Activated CD8-positive, alpha-beta T cell treated with anti-CD3 and anti-CD28 coated beads for 36 hours (primary cell): Measurements from ENCODE around the gene SPATS1. TPM values are rescaled to one million over a fixed set of nuclear protein-coding genes. Genes with fewer than 3 reads are reported as not detected.

Experiments
- ATAC-seq: fragments of 200-7000 bp; cut with Tn5 transposase; one replicate; pipeline ENCODE4 v1.10.0; 2021; ENCODE audit warnings: mild to moderate bottlenecking, moderate library complexity
- CTCF ChIA-PET: fragments of 350-600 bp; sonication (Branson Sonifier 250); formaldehyde crosslinking; loops from one replicate; lab custom pipeline; 2021; ENCODE audit warnings: antibody characterized with exemption; lab: Charles Lee
- POLR2A ChIA-PET: fragments of 350-600 bp; sonication (Branson Sonifier 250); formaldehyde crosslinking; loops from one replicate; lab custom pipeline; 2021; ENCODE audit warnings: antibody characterized with exemption; lab: Charles Lee
- DNase-seq: peaks from one replicate; pipeline ENCODE4 v3.0.0-alpha.2; 2020
- H3K27ac Mint-ChIP-seq: one replicate; pipeline ENCODE4 v1.8.0; 2021; ENCODE audit warnings: mild to moderate bottlenecking, mixed read lengths
- H3K27me3 Mint-ChIP-seq: one replicate; pipeline ENCODE4 v1.8.0; 2021; ENCODE audit warnings: mixed read lengths
- H3K36me3 Mint-ChIP-seq: one replicate; pipeline ENCODE4 v1.8.0; 2021; ENCODE audit warnings: low read depth, mixed read lengths
- H3K4me1 Mint-ChIP-seq: one replicate; pipeline ENCODE4 v1.8.0; 2021; ENCODE audit warnings: low read depth, mixed read lengths
- H3K4me3 Mint-ChIP-seq: one replicate; pipeline ENCODE4 v1.8.0; 2021; ENCODE audit warnings: mild to moderate bottlenecking, moderate library complexity, mixed read lengths
- H3K9me3 Mint-ChIP-seq: one replicate; pipeline ENCODE4 v1.8.0; 2021; ENCODE audit warnings: mixed read lengths
- CTCF ChIP-seq: fragments of 200-600 bp; IDR thresholded peaks from one replicate; pipeline ENCODE4 v1.8.0; 2022; ENCODE audit warnings: antibody characterized with exemption, mild to moderate bottlenecking
- intact Hi-C: fragments of 100-400 bp; cut with micrococcal nuclease; formaldehyde crosslinking; loops from one replicate; pipeline ENCODE4 v1.10.0; 2022
- total RNA-seq, 2 experiments: library from RNA; stranded (reverse); gene quantifications; one replicate each; pipeline ENCODE4 v1.2.3, GENCODE V29; 2021

SPATS1 gene
- total RNA-seq, 2 experiments from 2014 or later, result not detected

GRCh38 chr6:44367681-44368080 is 25.2 kb downstream of the SPATS1 start:
- CTCF ChIA-PET, result no interaction called here

GRCh38 chr6:44373051-44373450 is 30.6 kb downstream of the SPATS1 start:
- Mint-ChIP-seq H3K27me3 (peaks cover 7% of the 10 kb centered on the region), H3K27ac (no peak overlapping the region), H3K36me3 (no peaks in the 10 kb centered on the region), H3K4me3 (no peak overlapping the region), H3K4me1 (no peaks in the 10 kb centered on the region), H3K9me3 (no peaks in the 10 kb centered on the region)
- CTCF ChIA-PET, result no interaction called here
- POLR2A ChIA-PET, result no interaction called here
- no peak for ATAC-seq
- no peak for DNase-seq
- no peak for TF ChIP-seq CTCF
- intact Hi-C loops, result no loop called here

More at GRCh38 chr6:44367681-44368080, 25.2 kb downstream of the SPATS1 start:
- intact Hi-C loops, result no loop called here
- Mint-ChIP-seq H3K9me3 (no peaks in the 10 kb centered on the region), H3K27me3 (peaks cover 11% of the 10 kb centered on the region), H3K4me1 (no peaks in the 10 kb centered on the region), H3K36me3 (no peaks in the 10 kb centered on the region), H3K4me3 (no peak overlapping the region), H3K27ac (no peak overlapping the region)
- ATAC-seq (peak; percentile 34), DNase-seq (no peak)
- POLR2A ChIA-PET, result no interaction called here
- no peak for TF ChIP-seq CTCF

GRCh38 chr6:44373787-44374186 is 31.3 kb downstream of the SPATS1 start:
- Mint-ChIP-seq H3K4me3 (no peak overlapping the region), H3K36me3 (no peaks in the 10 kb centered on the region), H3K27me3 (peaks cover 5% of the 10 kb centered on the region), H3K9me3 (no peaks in the 10 kb centered on the region), H3K4me1 (no peaks in the 10 kb centered on the region), H3K27ac (no peak overlapping the region)
- ATAC-seq, result no peak
- intact Hi-C loops, result no loop called here
- ChIA-PET POLR2A (no interaction called here), CTCF (no interaction called here)
- no peak for TF ChIP-seq CTCF
- DNase-seq, result no peak

GRCh38 chr6:44375071-44375470 is 32.6 kb downstream of the SPATS1 start:
- no peak for TF ChIP-seq CTCF
- Mint-ChIP-seq H3K4me3 (no peak overlapping the region), H3K9me3 (no peaks in the 10 kb centered on the region), H3K4me1 (no peaks in the 10 kb centered on the region), H3K36me3 (no peaks in the 10 kb centered on the region), H3K27me3 (peaks cover 5% of the 10 kb centered on the region), H3K27ac (no peak overlapping the region)
- ChIA-PET CTCF (interaction anchor here (1.1 kb wide), 1 partner anchor 107 kb away, joined by 3 read pairs; no protein-coding TSS in a partner anchor), POLR2A (no interaction called here)
- intact Hi-C loops, result no loop called here
- no peak for DNase-seq
- ATAC-seq, result no peak

GRCh38 chr6:44377484-44377883 is 35.0 kb downstream of the SPATS1 start:
- TF ChIP-seq CTCF, result no peak
- intact Hi-C loops, result no loop called here
- H3K27me3 Mint-ChIP-seq, result peaks cover 2% of the 10 kb centered on the region
- no peaks in the 10 kb centered on the region for H3K36me3 Mint-ChIP-seq
- POLR2A ChIA-PET, result no interaction called here
- H3K27ac Mint-ChIP-seq, result no peak overlapping the region
- CTCF ChIA-PET, result interaction anchor here (1.3 kb wide), 1 partner anchor 10 kb away, joined by 4 read pairs; the partner anchor contains the start of gene CDC5L
- no peaks in the 10 kb centered on the region for H3K9me3 Mint-ChIP-seq
- H3K4me1 Mint-ChIP-seq, result no peaks in the 10 kb centered on the region
- DNase-seq, result no peak
- H3K4me3 Mint-ChIP-seq, result no peak overlapping the region
- no peak for ATAC-seq
